ENCODE measurements around the gene IFNA17.
"Not testable (repeated sequence)": the region's sequence is repeated elsewhere in the genome, so short reads cannot be mapped to it uniquely, and the experiment has no call there.

IFNA17 gene

GRCh38 chr9:21228122-21228521, at the start of gene IFNA17:
Gene IFNA17 (minus strand): TSS chr9:21228222. CDS start chr9:21228173, 49 bp downstream.
- no peak for DNase-seq

- DNase-seq, result no peak
Measured at GRCh38 chr9:21268347-21268657, 40.3 kb upstream of the IFNA17 start.

GRCh38 chr9:21267485-21268346, 39.7 kb upstream of the IFNA17 start:
- DNase-seq, result peak in 1 of 2 donors; percentile 5

- no peak for DNase-seq
Measured at GRCh38 chr9:21266733-21267484, 38.9 kb upstream of the IFNA17 start.

GRCh38 chr9:21265421-21266189, 37.6 kb upstream of the IFNA17 start:
- no peak for DNase-seq

- no peak for DNase-seq
Measured at GRCh38 chr9:21255538-21256212, 27.7 kb upstream of the IFNA17 start.

GRCh38 chr9:21252721-21253547, 24.9 kb upstream of the IFNA17 start:
- peak; percentile 74 to 75 for DNase-seq

GRCh38 chr9:21251638-21252037, 23.6 kb upstream of the IFNA17 start:
- no peak for DNase-seq

DNA sequence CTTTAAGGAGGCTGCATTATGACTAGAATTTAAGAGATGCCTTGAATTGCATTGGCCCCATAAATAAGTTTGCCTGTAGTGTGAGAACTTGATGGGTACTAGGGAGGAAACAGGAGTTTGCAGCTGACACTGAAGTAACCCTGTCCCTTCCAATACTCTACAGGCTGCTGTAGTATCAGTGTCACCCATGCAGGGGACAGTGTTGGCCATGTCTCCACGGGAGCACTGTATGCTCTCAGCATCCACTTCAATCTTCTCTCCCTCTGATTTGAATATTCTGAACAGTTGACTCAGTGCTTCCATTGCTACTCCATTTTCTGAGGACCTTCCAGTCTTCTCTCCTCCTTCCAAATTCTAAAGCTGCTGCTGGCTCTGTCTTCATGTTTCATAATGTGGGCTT, 23.2 kb upstream of the IFNA17 start:
- no peak for DNase-seq

DNA sequence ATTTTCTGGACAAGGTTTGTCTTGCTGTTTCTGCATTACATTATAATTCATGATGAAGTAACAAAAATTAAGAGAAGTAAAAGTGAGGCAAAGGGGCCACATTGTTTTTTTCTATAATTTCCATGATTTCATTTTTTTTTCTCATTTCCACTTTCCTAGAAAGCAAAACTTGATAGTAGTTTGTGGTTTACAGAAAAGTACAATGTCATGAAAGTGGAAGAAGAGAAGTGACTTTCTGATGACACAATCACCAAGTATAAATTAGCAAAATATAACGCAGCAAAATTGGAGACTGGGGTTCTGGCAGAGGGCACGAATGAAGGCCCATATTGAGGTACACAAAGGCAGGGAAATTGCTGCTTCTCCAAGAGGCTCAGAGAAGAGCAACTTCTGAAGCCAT, 16.8 kb upstream of the IFNA17 start:
- peak; percentile 68 to 73 for DNase-seq

- peak; percentile 51 to 72 for DNase-seq
Measured at GRCh38 chr9:21239911-21240310, 11.9 kb upstream of the IFNA17 start, which contains the start of gene IFNA14. Gene IFNA14 (minus strand): TSS chr9:21240005. CDS start chr9:21239935, 70 bp downstream.

- DNase-seq, result not testable (repeated sequence)
Measured at GRCh38 chr9:21236360-21236714, 8.3 kb upstream of the IFNA17 start.

- DNase-seq, result peak; percentile 58 to 79
Measured at GRCh38 chr9:21235468-21236359, 7.7 kb upstream of the IFNA17 start.

- no peak for DNase-seq
Measured at GRCh38 chr9:21234153-21234687, 6.2 kb upstream of the IFNA17 start.

DNA sequence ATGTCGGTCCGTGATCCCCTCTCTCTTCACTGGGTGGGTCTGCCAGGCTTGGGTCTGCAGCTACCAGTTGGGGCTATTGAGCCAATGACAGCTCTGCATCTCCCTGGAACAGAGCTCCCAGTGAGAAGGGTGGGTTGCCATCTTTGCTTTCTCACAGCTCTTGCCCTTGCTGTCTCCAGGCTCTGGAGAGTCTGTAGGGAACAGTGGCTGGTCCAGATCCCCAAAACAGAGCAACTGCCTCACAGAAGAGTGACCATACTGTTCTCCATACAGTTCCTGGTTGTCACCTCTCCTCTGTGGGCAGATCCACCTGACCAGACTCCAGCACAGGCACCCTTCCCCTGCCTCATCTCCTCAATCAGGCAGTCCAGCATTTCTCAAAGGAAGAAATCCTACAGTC, 5.2 kb upstream of the IFNA17 start:
- no peak for DNase-seq

DNA sequence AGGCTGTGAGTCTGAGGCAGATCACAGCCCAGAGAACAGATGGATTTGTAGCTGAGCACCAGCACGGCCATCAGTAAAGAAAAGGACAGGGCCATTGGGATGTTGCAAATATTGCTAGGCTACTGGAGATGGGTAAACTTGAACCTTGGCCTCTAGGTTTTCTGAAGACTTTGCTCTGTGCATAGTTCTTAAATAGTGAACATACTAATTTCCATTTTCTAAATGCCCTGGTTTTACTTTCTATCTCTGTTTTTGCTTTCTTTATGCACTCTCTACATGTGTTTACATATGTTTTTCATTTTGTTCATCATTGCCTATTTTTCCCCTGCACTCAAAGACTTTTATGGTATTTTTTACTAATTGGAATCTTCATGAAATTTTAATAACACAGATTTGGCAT, 10.8 kb downstream of the IFNA17 start, which contains the start of gene IFNA16:
TSS of gene IFNA16 (minus strand) at position 101 of the 400 bp plus-strand sequence. CDS start at position 95, 6 bp downstream.
- not testable (repeated sequence) for DNase-seq

DNA sequence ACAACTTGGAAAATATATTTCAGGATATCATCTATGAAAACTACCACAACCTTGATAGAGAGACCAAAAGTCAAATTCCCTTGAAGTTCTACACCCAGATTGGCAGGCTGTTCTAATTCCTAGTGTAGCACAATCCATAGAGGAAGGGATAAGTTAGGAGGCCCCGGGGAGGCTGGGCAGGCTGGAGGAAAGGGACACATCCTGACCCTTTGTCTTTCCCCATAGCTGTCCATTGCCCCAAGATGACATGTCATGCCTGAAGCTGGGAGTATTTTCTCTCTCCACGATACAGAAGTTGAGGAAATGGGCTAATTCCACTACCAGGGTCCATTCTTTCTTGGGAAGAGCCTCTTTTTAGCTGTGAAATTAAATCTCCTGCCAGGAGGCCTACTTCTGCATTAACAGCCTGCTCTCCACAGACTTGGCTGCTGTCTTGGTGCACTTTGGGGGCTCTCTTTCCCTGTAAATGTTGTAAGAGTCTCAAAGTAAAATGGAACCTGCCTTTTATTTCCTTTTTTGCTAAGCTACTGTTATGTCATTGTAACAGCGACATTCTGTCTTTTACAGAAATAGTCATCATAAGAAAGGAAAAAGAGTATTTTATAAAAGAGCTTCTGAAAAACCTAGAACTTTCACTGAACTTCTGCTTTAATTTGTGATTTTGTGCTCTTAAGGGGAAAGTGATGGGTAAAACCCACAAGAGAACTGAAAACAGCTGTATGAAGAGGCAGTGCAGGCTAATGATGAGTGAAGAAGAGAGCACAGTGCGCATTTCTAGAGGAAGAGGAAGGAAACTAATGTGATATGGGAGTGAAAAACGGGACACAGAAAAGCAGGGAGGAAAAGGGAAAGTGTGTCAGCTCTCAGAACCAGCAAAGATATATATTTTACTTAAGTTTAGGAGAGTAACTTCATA, 14.4 kb downstream of the IFNA17 start:
- peak; percentile 33 to 57 for DNase-seq

DNA sequence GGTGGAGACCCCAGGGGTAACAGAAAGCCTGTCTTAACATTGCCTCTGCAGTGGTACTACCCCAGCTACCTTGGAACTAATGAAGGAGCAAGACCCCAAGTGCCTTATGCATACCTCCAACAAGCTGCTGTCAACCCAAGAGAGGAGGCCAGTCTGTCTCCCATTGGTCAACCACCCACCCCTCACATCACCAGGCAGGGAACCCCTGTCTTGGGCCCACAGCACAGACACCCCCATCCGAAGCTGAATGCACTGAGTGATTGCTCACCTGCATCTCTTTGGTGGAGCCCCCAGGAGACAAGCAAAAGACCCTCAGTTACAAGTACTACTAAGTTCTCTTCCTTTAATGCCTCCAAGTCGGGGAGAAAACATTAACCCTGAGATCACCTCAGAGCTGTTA, 15.9 kb downstream of the IFNA17 start:
- not testable (repeated sequence) for DNase-seq

DNA sequence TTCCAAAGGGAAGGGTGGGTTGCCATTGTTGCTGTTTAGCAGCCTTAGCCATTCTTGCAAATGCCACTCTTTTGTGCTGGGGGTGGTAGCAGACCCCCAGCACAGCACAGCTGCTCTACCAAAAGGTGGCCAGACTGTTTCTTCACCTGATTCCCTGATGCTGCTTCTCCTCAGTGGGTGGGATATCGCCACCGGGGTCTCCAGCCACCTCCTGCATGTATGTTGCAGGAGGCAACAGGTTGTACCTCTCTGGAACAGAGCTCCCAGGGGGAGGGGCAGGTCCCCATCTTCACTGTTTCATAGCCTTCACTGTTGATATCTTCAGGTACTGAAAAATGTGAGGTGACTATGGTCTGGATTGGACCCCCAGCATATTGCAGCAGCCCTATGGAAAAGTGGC, 17.2 kb downstream of the IFNA17 start:
- not testable (repeated sequence) for DNase-seq
